Lung (tissue), 12 donors: ENCODE measurements around the gene CTSS. TPM values are rescaled to one million over a fixed set of nuclear protein-coding genes. Genes with fewer than 3 reads are reported as not detected.
A peak's percentile ranks its signal among the peaks of the same experiment; 100 is the strongest.
"Not testable (repeated sequence)": the region's sequence is repeated elsewhere in the genome, so short reads cannot be mapped to it uniquely, and the experiment has no call there.

Experiments used
- ATAC-seq: fragments of 200-7000 bp; cut with Tn5 transposase; one replicate; pipeline ENCODE4 v1.9.1; 2020; ENCODE audit warnings: moderate number of reproducible peaks; ENCODE audit not compliant: insufficient read depth, low FRiP score
- DNase-seq, 3 donors: peaks; one replicate each; pipeline ENCODE4 v3.0.0-alpha.2; 2013 to 2017
- H3K27ac ChIP-seq, 2 donors: one replicate each; pipeline ENCODE4 v1.5.1; 2013; ENCODE audit warnings: mild to moderate bottlenecking in 2 of 2, moderate library complexity in 2 of 2, control low read depth in 1 of 2, inconsistent platforms in 1 of 2, low read depth in 1 of 2, low read length in 1 of 2
- H3K27me3 ChIP-seq, 3 donors: one replicate each; pipeline ENCODE4 v1.5.1; 2013; ENCODE audit warnings: low read length in 2 of 3; ENCODE audit not compliant: control insufficient read depth in 3 of 3, insufficient read depth in 3 of 3
- H3K36me3 ChIP-seq, 4 donors: one replicate each; pipeline ENCODE4 v1.5.1; 2013; ENCODE audit warnings: low read length in 4 of 4, mild to moderate bottlenecking in 1 of 4, moderate library complexity in 1 of 4; ENCODE audit not compliant: control insufficient read depth in 4 of 4, insufficient read depth in 4 of 4
- H3K4me1 ChIP-seq, 5 donors: one replicate each; pipeline ENCODE4 v1.5.1; 2013; ENCODE audit warnings: low read length in 5 of 5, mild to moderate bottlenecking in 2 of 5, moderate library complexity in 1 of 5; ENCODE audit not compliant: control insufficient read depth in 5 of 5, insufficient read depth in 5 of 5
- H3K4me3 ChIP-seq: one replicate; pipeline ENCODE4 v1.5.1; 2013; ENCODE audit warnings: mild to moderate bottlenecking, control low read depth, moderate library complexity
- H3K9ac ChIP-seq, 2 donors: one replicate each; pipeline ENCODE4 v1.5.1; 2013; ENCODE audit warnings: low read length in 2 of 2, control low read depth in 1 of 2; ENCODE audit not compliant: insufficient read depth in 1 of 2
- H3K9me3 ChIP-seq, 4 donors: one replicate each; pipeline ENCODE4 v1.5.1; 2013; ENCODE audit warnings: low read length in 3 of 4, mild to moderate bottlenecking in 1 of 4, moderate library complexity in 1 of 4; ENCODE audit not compliant: control insufficient read depth in 4 of 4, insufficient read depth in 3 of 4
- CTCF ChIP-seq: IDR thresholded peaks from 2 replicates; pipeline ENCODE4 v1.5.1; 2012; ENCODE audit warnings: mild to moderate bottlenecking; ENCODE audit errors: control extremely low read depth, extremely low read depth
- WGBS, 2 donors: extraction: QIAGEN DNeasy Blood & Tissue Kit; methylation state at CpG; one replicate each; pipeline ENCODE4 v1.1.7; 2013; 5-methylcytosine and 5-hydroxymethylcytosine counted together
- polyA plus RNA-seq, 2 donors: library from polyadenylated mRNA; stranded (reverse); fragments of 200-250 nt; gene quantifications; one replicate each; pipeline ENCODE4 v1.2.1, GENCODE V29; 2013
- total RNA-seq, 2 donors: library from RNA; depleted of rRNA in 1 of 2; stranded (reverse); fragments of >200 nt in 1 of 2; gene quantifications; one replicate each; pipeline ENCODE4 v1.2.1, GENCODE V29; 2014 to 2021
- donor health status: control.
- donor health status: control.
- donor health status: Bipolar disorder and iron deficiency.
- donor health status: healthy.
- donor health status: DM: yes; HTN: yes; CAD: no.

The CTSS gene
- total and polyA plus RNA-seq, 4 donors, result 79.2 to 516 (median 269) TPM

GRCh38 chr1:150775276-150775675 is 9.7 kb upstream of the CTSS start:
- Histone ChIP-seq H3K9me3 (no peaks in the 10 kb centered on the region), H3K4me1 (no peaks in the 10 kb centered on the region), H3K27ac (no peak overlapping the region), H3K27me3 (no peaks in the 10 kb centered on the region), H3K36me3 (no peaks in the 10 kb centered on the region), H3K9ac (no peak overlapping the region), H3K4me3 (no peak overlapping the region)
- no peak for DNase-seq
- no peak for TF ChIP-seq CTCF
- 77 to 78% methylated on average over 3 of the region's 3 CpGs for WGBS, 2 donors
- ATAC-seq, result no peak

- 88 to 93% methylated on average over 4 of the region's 4 CpGs for WGBS, 2 donors
Measured at GRCh38 chr1:150772326-150772725, 6.7 kb upstream of the CTSS start.

GRCh38 chr1:150767704-150768103 is 2.1 kb upstream of the CTSS start:
- not testable (repeated sequence) for ATAC-seq, DNase-seq, H3K4me3 ChIP-seq, H3K9me3 ChIP-seq, H3K9ac ChIP-seq, H3K36me3 ChIP-seq, H3K27me3 ChIP-seq, H3K4me1 ChIP-seq, H3K27ac ChIP-seq
- WGBS, 2 donors, result 37 to 93% methylated on average over 1 of the region's 1 CpG

More at GRCh38 chr1:150772326-150772725, 6.7 kb upstream of the CTSS start:
- Histone ChIP-seq H3K27ac (no peak overlapping the region), H3K4me3 (no peak overlapping the region), H3K27me3 (no peaks in the 10 kb centered on the region), H3K9ac (no peak overlapping the region), H3K4me1 (no peaks in the 10 kb centered on the region), H3K36me3 (no peaks in the 10 kb centered on the region), H3K9me3 (no peaks in the 10 kb centered on the region)
- no peak for TF ChIP-seq CTCF
- ATAC-seq (no peak), DNase-seq (no peak)

GRCh38 chr1:150765977-150766301 is 361 bp upstream of the CTSS start:
- peak overlapping the region in 1 of 2 donors; percentile 47 for H3K27ac ChIP-seq
- not testable (repeated sequence) for H3K9ac ChIP-seq
- 50 to 55% methylated on average over 1 of the region's 1 CpG for WGBS, 2 donors

More at GRCh38 chr1:150765977-150766301, 361 bp upstream of the CTSS start:
- H3K9me3 ChIP-seq, H3K27me3 ChIP-seq, H3K4me3 ChIP-seq, DNase-seq, H3K4me1 ChIP-seq, H3K36me3 ChIP-seq, ATAC-seq: not testable (repeated sequence)
